H9 (cell line): Measurements from ENCODE around the gene TRAPPC2L. TPM values are rescaled to one million over a fixed set of nuclear protein-coding genes. Genes with fewer than 3 reads are reported as not detected.

ENCODE experiments used
- DNase-seq: peaks from one replicate; pipeline ENCODE4 v3.0.0-alpha.2; 2017
- H2AFZ ChIP-seq: one replicate; pipeline ENCODE4 v1.6.1; 2013; ENCODE audit warnings: mild to moderate bottlenecking, low read length, control low read depth, moderate library complexity
- H2AK5ac ChIP-seq: 2 replicates; pipeline ENCODE4 v1.6.1; 2013; ENCODE audit warnings: low read length, control low read depth, mixed read lengths; ENCODE audit not compliant: insufficient read length
- H2BK120ac ChIP-seq: one replicate; pipeline ENCODE4 v1.6.1; 2013; ENCODE audit warnings: low read depth, mild to moderate bottlenecking, low read length, control low read depth, inconsistent platforms; ENCODE audit not compliant: poor library complexity, severe bottlenecking
- H2BK12ac ChIP-seq: 2 replicates; pipeline ENCODE4 v1.6.1; 2013; ENCODE audit warnings: low read length, control low read depth, mixed read lengths, low read depth; ENCODE audit not compliant: insufficient read length
- H2BK15ac ChIP-seq: 2 replicates; pipeline ENCODE4 v1.6.1; 2013; ENCODE audit warnings: low read depth, low read length, control low read depth
- H2BK20ac ChIP-seq: one replicate; pipeline ENCODE4 v1.6.1; 2013; ENCODE audit warnings: low read depth, mild to moderate bottlenecking, low read length, control low read depth, inconsistent platforms; ENCODE audit not compliant: poor library complexity, severe bottlenecking
- H2BK5ac ChIP-seq: 2 replicates; pipeline ENCODE4 v1.6.1; 2013; ENCODE audit warnings: low read length, control low read depth, mixed read lengths; ENCODE audit not compliant: insufficient read length
- H3K14ac ChIP-seq: 2 replicates; pipeline ENCODE4 v1.6.1; 2013; ENCODE audit warnings: low read length, control low read depth; ENCODE audit not compliant: insufficient read depth
- H3K18ac ChIP-seq: 2 replicates; pipeline ENCODE4 v1.6.1; 2013; ENCODE audit warnings: low read depth, mild to moderate bottlenecking, mixed read lengths, low read length, control low read depth; ENCODE audit not compliant: insufficient read length
- H3K23ac ChIP-seq: 2 replicates; pipeline ENCODE4 v1.6.1; 2013; ENCODE audit warnings: low read length, control low read depth, mixed read lengths, low read depth; ENCODE audit not compliant: insufficient read length
- H3K23me2 ChIP-seq: 2 replicates; pipeline ENCODE4 v1.6.1; 2013; ENCODE audit warnings: low read depth, mild to moderate bottlenecking, mixed read lengths, low read length, control low read depth; ENCODE audit not compliant: insufficient read length, poor library complexity, severe bottlenecking
- H3K27ac ChIP-seq: 2 replicates; pipeline ENCODE4 v1.5.1; 2013; ENCODE audit warnings: low read length, control low read depth, mixed read lengths, low read depth; ENCODE audit not compliant: insufficient read length
- H3K27me3 ChIP-seq: 2 replicates; pipeline ENCODE4 v1.6.1; 2013; ENCODE audit warnings: low read length, control low read depth, inconsistent platforms; ENCODE audit not compliant: insufficient read depth
- H3K4ac ChIP-seq: 2 replicates; pipeline ENCODE4 v1.6.1; 2013; ENCODE audit warnings: low read depth, mild to moderate bottlenecking, control low read depth, inconsistent platforms, low read length, moderate library complexity
- H3K4me1 ChIP-seq: 2 replicates; pipeline ENCODE4 v1.6.1; 2013; ENCODE audit warnings: low read length, control low read depth, inconsistent platforms; ENCODE audit not compliant: insufficient read depth
- H3K4me2 ChIP-seq: 2 replicates; pipeline ENCODE4 v1.6.1; 2013; ENCODE audit warnings: low read length, control low read depth, mixed read lengths; ENCODE audit not compliant: insufficient read length, insufficient read depth
- H3K56ac ChIP-seq: 2 replicates; pipeline ENCODE4 v1.6.1; 2013; ENCODE audit warnings: low read depth, mild to moderate bottlenecking, mixed read lengths, low read length, control low read depth; ENCODE audit not compliant: insufficient read length
- H3K79me1 ChIP-seq: 2 replicates; pipeline ENCODE4 v1.6.1; 2013; ENCODE audit warnings: low read depth, mild to moderate bottlenecking, moderate library complexity, low read length, control low read depth, inconsistent platforms; ENCODE audit not compliant: insufficient read depth, poor library complexity, severe bottlenecking
- H3K79me2 ChIP-seq: 2 replicates; pipeline ENCODE4 v1.6.1; 2013; ENCODE audit warnings: low read length, control low read depth, inconsistent platforms; ENCODE audit not compliant: insufficient read depth
- H3K9ac ChIP-seq: 2 replicates; pipeline ENCODE4 v1.6.1; 2013; ENCODE audit warnings: low read length, control low read depth, mixed read lengths; ENCODE audit not compliant: insufficient read length; ENCODE audit errors: extremely low read depth
- H3K9me3 ChIP-seq: one replicate; pipeline ENCODE4 v1.6.1; 2013; ENCODE audit warnings: low read depth, low read length, inconsistent platforms; ENCODE audit not compliant: control insufficient read depth
- H3T11ph ChIP-seq: one replicate; pipeline ENCODE4 v1.6.1; 2013; ENCODE audit warnings: mild to moderate bottlenecking, low read length, control low read depth, inconsistent platforms
- H4K20me1 ChIP-seq: one replicate; pipeline ENCODE4 v1.6.1; 2013; ENCODE audit not compliant: control insufficient read depth, insufficient read length, insufficient read depth
- H4K5ac ChIP-seq: 2 replicates; pipeline ENCODE4 v1.6.1; 2013; ENCODE audit warnings: low read depth, mild to moderate bottlenecking, mixed read lengths, low read length, control low read depth; ENCODE audit not compliant: insufficient read length
- H4K8ac ChIP-seq: replicated peaks from 2 replicates; pipeline ENCODE4 v1.6.1; 2013; ENCODE audit warnings: low read length, control low read depth, mixed read lengths, low read depth; ENCODE audit not compliant: insufficient read length
- H4K91ac ChIP-seq: 2 replicates; pipeline ENCODE4 v1.6.1; 2013; ENCODE audit warnings: low read depth, mild to moderate bottlenecking, moderate library complexity, mixed read lengths, low read length, control low read depth; ENCODE audit not compliant: insufficient read length
- H3K27ac Mint-ChIP-seq, 3 experiments: 2 replicates in 2 of 3; 3 replicates in 1 of 3; pipeline ENCODE4 v1.8.0; 2020 to 2021; ENCODE audit warnings: mixed read lengths in 3 of 3, mild to moderate bottlenecking in 1 of 3, moderate library complexity in 1 of 3
- H3K27me3 Mint-ChIP-seq: 2 replicates; pipeline ENCODE4 v1.8.0; 2021; ENCODE audit warnings: low read depth, mild to moderate bottlenecking, moderate library complexity, mixed read lengths
- H3K36me3 Mint-ChIP-seq, 3 experiments: 2 replicates in 2 of 3; 3 replicates in 1 of 3; pipeline ENCODE4 v1.8.0; 2020 to 2021; ENCODE audit warnings: low read depth in 3 of 3, mixed read lengths in 3 of 3; ENCODE audit not compliant: insufficient read depth in 1 of 3
- H3K4me1 Mint-ChIP-seq, 2 experiments: 2 replicates each; pipeline ENCODE4 v1.8.0; 2020; ENCODE audit warnings: mixed read lengths in 2 of 2
- H3K4me3 Mint-ChIP-seq, 2 experiments: 2 replicates in 1 of 2; 3 replicates in 1 of 2; pipeline ENCODE4 v1.8.0; 2020 to 2021; ENCODE audit warnings: mild to moderate bottlenecking in 2 of 2, mixed read lengths in 2 of 2, moderate library complexity in 1 of 2
- H3K9me3 Mint-ChIP-seq, 2 experiments: 2 replicates in 1 of 2; 3 replicates in 1 of 2; pipeline ENCODE4 v1.8.0; 2020; ENCODE audit warnings: mild to moderate bottlenecking in 2 of 2, mixed read lengths in 2 of 2, moderate library complexity in 1 of 2
- WGBS: extraction: QIAGEN DNeasy Blood & Tissue Kit; methylation state at CpG from one replicate; pipeline ENCODE4 v1.1.7; 2013; ENCODE audit warnings: missing lambda C conversion rate, low lambda C conversion rate, mixed read lengths; ENCODE audit not compliant: insufficient read length; ENCODE audit errors: extremely low coverage; 5-methylcytosine and 5-hydroxymethylcytosine counted together
- total RNA-seq: library from RNA; stranded (reverse); gene quantifications from 2 replicates; pipeline ENCODE4 v1.2.1, GENCODE V29; 2021
- TF ChIP-seq, protein P1 (sequence below): fragments of 200-600 bp; sonication (generic); conservative IDR thresholded peaks from 3 replicates; pipeline ENCODE4 v1.8.0; 2021; ENCODE audit warnings: antibody characterized with exemption, mild to moderate bottlenecking

TRAPPC2L gene
- total RNA-seq, 1 experiment from 2014 or later, result 90.3 TPM

DNA sequence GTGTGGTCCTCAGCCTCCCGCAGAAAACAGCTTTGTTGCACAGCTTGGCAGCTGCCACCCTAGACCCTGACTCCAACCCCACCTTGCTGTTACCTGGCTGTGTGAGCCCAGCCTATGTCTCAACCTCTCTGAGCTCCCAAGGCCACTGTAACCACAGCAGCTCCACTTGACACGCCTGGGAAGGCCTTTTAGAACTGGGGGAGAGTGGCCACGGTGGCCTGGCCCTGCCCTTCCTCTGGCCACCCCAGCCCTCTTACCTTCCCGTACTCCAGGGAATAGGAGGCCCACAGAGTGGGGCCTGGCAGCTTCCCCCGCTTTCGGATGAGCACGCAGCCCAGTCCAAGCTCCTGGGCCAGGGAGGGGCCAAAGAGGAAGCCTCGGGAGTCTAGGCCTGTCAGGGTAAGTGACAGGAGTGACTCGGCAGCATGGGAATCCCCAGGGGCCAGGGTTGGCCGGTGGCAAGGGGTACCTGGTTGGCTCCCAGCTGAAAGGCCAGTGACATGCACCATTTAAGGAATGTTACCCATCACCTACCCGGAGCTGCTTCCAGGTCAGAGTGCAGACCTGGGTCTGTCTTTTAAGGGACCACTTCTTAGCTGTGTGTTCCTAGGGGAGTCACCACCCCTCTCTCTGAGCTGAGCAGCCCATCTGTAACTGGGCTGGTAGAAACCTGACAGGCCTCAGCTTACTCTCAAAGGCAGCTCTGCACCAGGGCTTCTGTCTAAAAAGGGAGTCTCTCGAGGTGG, 46.6 kb upstream of the TRAPPC2L start:
- no peaks in the 10 kb centered on the region for H3K27me3 ChIP-seq
- Mint-ChIP-seq H3K4me3 (peak overlapping the region; percentile 83 to 93), H3K27ac (peak overlapping the region in 2 of 3 experiments; percentile 75 to 92; a peak in 3 of 7 replicates), H3K27me3 (no peaks in the 10 kb centered on the region; the same call in 1 of the 2 replicates), H3K4me1 (peaks cover 6 to 10% of the 10 kb centered on the region in 2 experiments), H3K9me3 (no peaks in the 10 kb centered on the region), H3K36me3 (peaks cover 17 to 54% (median 49%) of the 10 kb centered on the region in 3 experiments; a peak in 6 of 7 replicates)
- H2AFZ ChIP-seq, result no peak overlapping the region
- H3K9ac ChIP-seq, result peak overlapping the region; percentile 82
- no peak overlapping the region for H3K4ac ChIP-seq
- no peak overlapping the region for H3K18ac ChIP-seq
- no peaks in the 10 kb centered on the region for H3K4me1 ChIP-seq
- H4K20me1 ChIP-seq, result peaks cover 3% of the 10 kb centered on the region
- WGBS, result no CpG with 5 or more reads among the region's 12 CpGs
- H3K23me2 ChIP-seq, result peaks cover 9% of the 10 kb centered on the region
- no peak overlapping the region for H3K23ac ChIP-seq
- no peaks in the 10 kb centered on the region for H3K79me1 ChIP-seq
- TF ChIP-seq, protein P1, sequence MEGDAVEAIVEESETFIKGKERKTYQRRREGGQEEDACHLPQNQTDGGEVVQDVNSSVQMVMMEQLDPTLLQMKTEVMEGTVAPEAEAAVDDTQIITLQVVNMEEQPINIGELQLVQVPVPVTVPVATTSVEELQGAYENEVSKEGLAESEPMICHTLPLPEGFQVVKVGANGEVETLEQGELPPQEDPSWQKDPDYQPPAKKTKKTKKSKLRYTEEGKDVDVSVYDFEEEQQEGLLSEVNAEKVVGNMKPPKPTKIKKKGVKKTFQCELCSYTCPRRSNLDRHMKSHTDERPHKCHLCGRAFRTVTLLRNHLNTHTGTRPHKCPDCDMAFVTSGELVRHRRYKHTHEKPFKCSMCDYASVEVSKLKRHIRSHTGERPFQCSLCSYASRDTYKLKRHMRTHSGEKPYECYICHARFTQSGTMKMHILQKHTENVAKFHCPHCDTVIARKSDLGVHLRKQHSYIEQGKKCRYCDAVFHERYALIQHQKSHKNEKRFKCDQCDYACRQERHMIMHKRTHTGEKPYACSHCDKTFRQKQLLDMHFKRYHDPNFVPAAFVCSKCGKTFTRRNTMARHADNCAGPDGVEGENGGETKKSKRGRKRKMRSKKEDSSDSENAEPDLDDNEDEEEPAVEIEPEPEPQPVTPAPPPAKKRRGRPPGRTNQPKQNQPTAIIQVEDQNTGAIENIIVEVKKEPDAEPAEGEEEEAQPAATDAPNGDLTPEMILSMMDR, result no peak
- H3K56ac ChIP-seq, result no peak overlapping the region
- H2BK15ac ChIP-seq, result no peak overlapping the region
- H3K27ac ChIP-seq, result no peak overlapping the region
- H3K9me3 ChIP-seq, result no peaks in the 10 kb centered on the region
- H3K14ac ChIP-seq, result no peak overlapping the region
- no peak overlapping the region for H2AK5ac ChIP-seq
- H4K8ac ChIP-seq, result no peak overlapping the region
- H4K5ac ChIP-seq, result no peak overlapping the region
- peaks cover 3% of the 10 kb centered on the region; the same call in 1 of the 2 replicates for H3K79me2 ChIP-seq
- peak overlapping the region; percentile 81 for H3K4me2 ChIP-seq
- H2BK5ac ChIP-seq, result no peak overlapping the region
- H3T11ph ChIP-seq, result no peak overlapping the region
- peak; percentile 38 for DNase-seq
- H2BK20ac ChIP-seq, result no peak overlapping the region
- H2BK120ac ChIP-seq, result no peak overlapping the region
- no peak overlapping the region for H4K91ac ChIP-seq
- no peak overlapping the region for H2BK12ac ChIP-seq
